Stimulated activated CD8-positive, alpha-beta memory T cell treated with anti-CD3 and anti-CD28 coated beads, Interleukin-4, amount 100 ng/mL, for 1 hour (primary cell): Measurements from ENCODE around the gene SGF29.
"Not testable (repeated sequence)": the region's sequence is repeated elsewhere in the genome, so short reads cannot be mapped to it uniquely, and the experiment has no call there.

Source experiments
- DNase-seq, 2 donors: peaks; one replicate each; pipeline ENCODE4 v3.0.0-alpha.2; 2020; ENCODE audit warnings: low read depth in 2 of 2, low spot score in 1 of 2

Gene SGF29

DNA sequence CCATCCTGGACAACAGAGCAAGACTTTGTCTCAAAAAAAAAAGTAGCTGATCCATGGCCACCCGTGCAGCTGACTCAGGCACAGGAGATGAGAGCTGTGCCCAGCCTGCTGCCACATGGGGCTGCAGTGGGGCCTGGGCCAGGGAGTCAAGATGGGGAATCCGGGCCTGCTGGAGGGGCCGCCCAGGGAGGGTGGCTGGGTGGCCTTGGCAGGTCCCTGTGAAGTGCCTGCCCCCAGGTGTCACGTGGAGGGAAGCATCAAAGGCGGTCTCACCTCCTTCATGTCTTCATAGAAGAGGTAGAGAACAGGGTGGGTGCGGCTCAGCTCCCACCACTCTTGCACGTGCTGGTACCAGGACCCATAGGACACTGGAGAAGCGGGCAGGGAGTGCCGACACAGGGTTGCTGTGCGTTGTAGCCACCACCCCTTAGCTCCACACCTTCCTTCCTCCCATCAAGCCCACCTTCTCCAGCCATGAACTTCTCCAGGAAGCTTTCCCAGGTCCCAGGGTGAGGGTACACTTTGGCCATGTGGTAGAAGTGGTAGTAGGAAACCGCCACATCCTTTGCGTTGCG lies 39.3 kb downstream of the SGF29 start:
- DNase-seq, result no peak

DNA sequence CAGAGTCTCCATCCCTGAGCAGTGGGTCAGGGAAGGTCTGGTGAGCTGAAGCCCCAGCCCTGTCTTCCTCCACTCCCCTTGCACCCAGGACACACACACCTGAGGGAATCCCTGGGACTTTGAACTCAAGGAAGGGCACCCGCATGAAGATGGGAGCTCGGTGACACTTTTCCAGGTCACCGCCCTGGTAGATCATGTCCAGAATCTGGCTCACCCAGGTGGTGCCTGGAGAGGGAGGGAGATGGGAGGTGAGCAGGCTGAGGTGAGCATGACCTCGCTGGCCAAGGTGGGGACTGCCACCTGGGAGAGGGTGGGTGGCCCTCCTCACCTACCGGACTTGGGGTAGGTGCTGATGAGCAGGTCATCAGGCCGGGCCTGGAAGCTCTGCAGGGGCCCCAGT lies 41.7 kb downstream of the SGF29 start:
- DNase-seq, result not testable (repeated sequence)

DNA sequence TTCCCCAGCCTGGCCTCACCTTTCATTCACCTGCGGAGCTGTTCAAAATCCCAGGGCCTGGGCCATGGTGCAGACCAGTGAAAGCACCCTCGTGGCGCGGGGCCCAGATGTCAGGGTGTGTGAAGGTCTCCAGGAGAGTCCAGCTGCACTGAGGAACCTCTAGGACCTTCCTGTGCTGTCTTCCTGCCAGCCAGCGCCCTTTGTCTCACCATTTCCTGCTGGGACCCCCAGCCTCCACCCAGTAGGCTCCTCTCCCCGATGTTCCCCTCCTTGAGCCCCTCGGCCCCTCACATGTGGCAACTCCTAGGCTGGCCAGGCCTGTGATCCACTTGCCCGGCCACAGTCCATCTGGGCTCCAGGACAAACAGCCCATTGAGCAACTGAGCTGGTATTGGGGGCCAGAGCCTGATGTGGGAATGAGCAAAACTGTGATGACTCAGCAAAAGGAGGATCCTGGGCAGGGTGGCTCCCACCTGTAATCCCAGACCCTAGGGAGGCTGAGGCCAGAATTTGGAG lies 42.5 kb downstream of the SGF29 start:
- no peak for DNase-seq

GRCh38 chr16:28596840-28597691 lies 43.3 kb downstream of the SGF29 start, which contains the start of gene SULT1A2:
Gene SULT1A2, minus strand, starts transcription at chr16:28597050. Its CDS starts 1,120 bp downstream, at chr16:28595930.
- no peak for DNase-seq

GRCh38 chr16:28597692-28598261 lies 44.1 kb downstream of the SGF29 start:
- DNase-seq, result no peak

- not testable (repeated sequence) for DNase-seq
Observed at GRCh38 chr16:28599377-28600285, 45.9 kb downstream of the SGF29 start.

- DNase-seq, result not testable (repeated sequence)
Observed at GRCh38 chr16:28600965-28601364, 47.2 kb downstream of the SGF29 start.

DNA sequence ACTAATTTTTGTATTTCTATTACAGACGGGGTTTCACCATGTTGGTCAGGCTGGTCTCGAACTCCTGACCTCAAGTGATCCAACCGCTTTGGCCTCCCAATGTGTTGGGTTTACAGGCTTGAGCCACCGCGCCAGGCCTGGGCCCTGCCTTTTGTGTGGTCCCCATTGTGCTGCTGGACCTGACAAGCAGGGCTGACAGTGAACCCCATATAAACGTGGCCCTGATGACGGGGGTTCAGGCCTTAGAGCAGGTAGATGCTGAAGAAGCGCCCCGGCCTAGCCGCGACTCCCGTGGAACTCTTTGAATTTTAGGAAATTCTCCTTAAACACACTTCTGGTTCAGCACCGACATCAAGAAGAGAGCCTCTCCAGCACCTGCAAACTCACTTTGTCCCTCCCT lies 47.9 kb downstream of the SGF29 start:
- DNase-seq, result not testable (repeated sequence)

- DNase-seq, result not testable (repeated sequence)
Observed at GRCh38 chr16:28602062-28602461, 48.3 kb downstream of the SGF29 start.

GRCh38 chr16:28602529-28602928 lies 48.8 kb downstream of the SGF29 start:
- DNase-seq, result no peak

DNA sequence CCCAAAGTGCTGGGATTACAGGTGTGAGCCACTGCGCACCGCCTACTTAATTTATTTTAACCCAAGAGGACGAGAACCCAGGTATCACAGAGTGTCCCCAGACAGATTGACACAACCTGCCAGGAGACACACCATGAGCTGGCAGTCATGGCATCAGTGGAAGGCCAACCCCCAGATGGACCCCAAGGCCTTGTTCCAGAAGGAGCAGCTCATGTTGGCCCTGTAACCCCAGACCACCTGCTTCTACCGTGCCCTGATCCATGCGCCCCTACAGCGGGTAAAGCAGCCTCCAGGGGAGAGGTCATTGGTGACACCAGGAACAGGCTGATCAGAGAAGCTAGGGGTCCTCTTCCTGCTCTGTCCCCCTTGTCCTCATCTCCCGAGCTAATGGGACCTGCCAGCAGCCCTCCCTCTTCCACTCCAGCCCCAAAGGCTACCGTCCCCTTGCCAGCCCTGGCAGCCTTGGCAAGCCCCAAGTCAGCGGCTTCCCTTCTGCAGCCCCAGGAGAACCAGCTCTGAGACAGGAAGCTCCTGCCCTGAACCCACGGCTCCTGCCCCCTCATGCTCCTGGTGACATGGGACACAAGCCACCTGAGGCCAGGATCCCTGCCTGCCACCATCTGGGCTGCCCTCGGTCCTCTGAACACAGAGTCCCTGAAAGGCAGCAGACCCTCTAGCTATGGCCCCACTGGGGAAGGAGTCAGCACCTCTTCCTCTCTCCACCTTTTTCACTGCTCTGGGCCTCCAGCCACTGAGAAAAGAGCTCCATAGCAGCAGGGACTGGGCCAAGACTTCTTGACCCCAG lies 49.9 kb downstream of the SGF29 start:
- no peak for DNase-seq

- no peak for DNase-seq
Observed at GRCh38 chr16:28604186-28604565, 50.5 kb downstream of the SGF29 start.

DNA sequence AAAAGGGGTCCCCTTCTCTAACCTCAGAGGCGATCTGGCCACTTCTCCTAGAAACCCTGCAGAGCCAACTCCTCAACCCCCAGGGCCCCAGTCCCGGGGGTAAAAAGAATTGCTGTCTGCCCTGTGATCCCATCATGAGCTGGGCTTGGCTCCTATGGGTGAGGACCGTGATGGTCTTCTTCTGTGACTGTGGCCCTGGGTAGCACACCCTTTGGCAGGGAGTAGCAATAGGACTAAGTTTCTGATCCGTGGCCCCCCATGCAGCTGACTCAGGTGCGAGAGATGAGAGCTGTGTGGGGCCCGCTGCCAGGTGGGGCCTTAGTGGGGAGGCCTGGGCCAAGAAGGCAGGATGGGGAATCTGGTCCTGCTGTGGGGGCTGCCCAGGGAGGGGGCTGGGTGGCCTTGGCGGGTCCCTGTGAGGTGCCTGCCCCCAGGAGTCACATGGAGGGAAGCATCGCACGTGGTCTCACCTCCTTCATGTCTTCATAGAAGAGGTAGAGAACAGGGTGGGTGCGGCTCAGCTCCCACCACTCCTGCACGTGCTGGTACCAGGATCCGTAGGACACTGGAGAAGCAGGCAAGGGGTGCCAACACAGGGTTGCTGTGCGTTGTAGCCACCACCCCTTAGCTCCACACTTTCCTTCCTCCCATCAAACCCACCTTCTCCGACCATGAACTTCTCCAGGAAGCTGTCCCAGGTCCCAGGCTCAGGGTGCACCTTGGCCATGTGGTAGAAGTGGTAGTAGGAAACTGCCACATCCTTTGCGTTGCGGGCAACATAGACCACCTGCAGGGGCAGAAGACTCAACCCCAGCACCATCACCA lies 52.8 kb downstream of the SGF29 start:
- DNase-seq, result no peak

GRCh38 chr16:28607116-28607623 lies 53.5 kb downstream of the SGF29 start:
- no peak for DNase-seq

DNA sequence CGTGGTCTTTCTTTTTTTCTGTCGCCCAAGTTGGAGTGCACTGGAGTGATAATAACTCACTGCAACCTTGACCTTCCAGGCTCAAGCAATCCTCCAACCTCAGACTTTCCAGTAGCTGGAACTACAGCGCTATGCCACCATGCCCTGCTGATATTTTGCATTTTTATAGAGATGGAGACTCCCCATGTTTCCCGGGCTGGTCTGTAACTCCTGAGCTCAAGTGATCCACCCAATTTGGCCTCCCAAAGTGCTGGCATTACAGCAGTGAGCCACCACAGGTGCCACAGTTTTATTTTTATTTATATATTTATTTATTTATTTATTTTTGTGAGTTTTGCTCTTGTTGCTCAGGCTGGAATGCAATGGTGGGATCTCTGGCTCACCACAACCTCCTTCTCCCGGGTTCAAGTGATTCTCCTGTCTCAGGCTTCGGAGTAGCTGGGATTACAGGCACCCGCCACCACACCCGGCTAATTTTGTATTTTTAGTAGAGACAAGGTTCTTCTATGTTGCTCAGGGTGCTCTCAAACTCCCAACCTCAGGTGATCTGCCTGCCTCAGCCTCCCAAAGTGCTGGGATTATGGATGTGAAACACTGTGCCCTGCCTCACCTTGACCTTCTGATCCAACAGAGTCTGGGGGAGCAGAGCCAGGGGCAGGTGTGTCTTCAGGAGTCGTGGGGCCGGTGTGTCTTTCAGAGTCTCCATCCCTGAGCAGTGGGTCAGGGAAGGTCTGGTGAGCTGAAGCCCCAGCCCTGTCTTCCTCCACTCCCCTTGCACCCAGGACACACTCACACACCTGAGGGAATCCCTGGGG lies 54.2 kb downstream of the SGF29 start:
- DNase-seq, result not testable (repeated sequence)

DNA sequence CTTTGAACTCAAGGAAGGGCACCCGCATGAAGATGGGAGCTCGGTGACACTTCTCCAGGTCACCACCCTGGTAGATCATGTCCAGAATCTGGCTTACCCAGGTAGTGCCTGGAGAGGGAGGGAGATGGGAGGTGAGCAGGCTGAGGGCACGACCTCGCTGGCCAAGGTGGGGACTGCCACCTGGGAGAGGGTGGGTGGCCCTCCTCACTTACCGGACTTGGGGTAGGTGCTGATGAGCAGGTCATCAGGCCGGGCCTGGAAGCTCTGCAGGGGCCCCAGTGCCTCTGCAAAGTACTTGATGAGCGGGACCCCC lies 54.7 kb downstream of the SGF29 start:
- DNase-seq, result not testable (repeated sequence)

- DNase-seq, result not testable (repeated sequence)
Observed at GRCh38 chr16:28608867-28609596, 55.3 kb downstream of the SGF29 start.
